Measurements from ENCODE around the gene PSMA7.

The PSMA7 gene

GRCh38 chr20:62143081-62143956, at the start of gene PSMA7, which contains the start of gene SS18L1:
TSS of gene PSMA7 (minus strand) at chr20:62143394. CDS start at chr20:62143303, 91 bp downstream.
TSS of gene SS18L1 (plus strand) at chr20:62143769. CDS start at chr20:62143821, 52 bp downstream.
- DNase-seq (ENCODE audit: low read depth in 2 of 2) = peak; percentile 83 to 92

GRCh38 chr20:62192635-62193034, 49.4 kb upstream of the PSMA7 start:
- H3K4me3 ChIP-seq (replicated peaks in 1 of 2; ENCODE audit: low read depth in 2 of 2, low read length in 2 of 2) = no peak overlapping the region
- TF ChIP-seq, protein P1, sequence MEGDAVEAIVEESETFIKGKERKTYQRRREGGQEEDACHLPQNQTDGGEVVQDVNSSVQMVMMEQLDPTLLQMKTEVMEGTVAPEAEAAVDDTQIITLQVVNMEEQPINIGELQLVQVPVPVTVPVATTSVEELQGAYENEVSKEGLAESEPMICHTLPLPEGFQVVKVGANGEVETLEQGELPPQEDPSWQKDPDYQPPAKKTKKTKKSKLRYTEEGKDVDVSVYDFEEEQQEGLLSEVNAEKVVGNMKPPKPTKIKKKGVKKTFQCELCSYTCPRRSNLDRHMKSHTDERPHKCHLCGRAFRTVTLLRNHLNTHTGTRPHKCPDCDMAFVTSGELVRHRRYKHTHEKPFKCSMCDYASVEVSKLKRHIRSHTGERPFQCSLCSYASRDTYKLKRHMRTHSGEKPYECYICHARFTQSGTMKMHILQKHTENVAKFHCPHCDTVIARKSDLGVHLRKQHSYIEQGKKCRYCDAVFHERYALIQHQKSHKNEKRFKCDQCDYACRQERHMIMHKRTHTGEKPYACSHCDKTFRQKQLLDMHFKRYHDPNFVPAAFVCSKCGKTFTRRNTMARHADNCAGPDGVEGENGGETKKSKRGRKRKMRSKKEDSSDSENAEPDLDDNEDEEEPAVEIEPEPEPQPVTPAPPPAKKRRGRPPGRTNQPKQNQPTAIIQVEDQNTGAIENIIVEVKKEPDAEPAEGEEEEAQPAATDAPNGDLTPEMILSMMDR (IDR thresholded peaks at IDR 0.05; ENCODE audit: low read depth, low read length) = no peak
- no peak for DNase-seq (ENCODE audit: low read depth in 2 of 2)

More at GRCh38 chr20:62143081-62143956, at the start of gene PSMA7, which contains the start of gene SS18L1:
- peak within 1 kb of the TSS; percentile 68 to 81 for H3K4me3 ChIP-seq (replicated peaks in 1 of 2; ENCODE audit: low read depth in 2 of 2, low read length in 2 of 2)
- TF ChIP-seq, protein P1 (IDR thresholded peaks at IDR 0.05; ENCODE audit: low read depth, low read length) = no peak

GRCh38 chr20:62191781-62192559, 48.8 kb upstream of the PSMA7 start:
- TF ChIP-seq, protein P1 (IDR thresholded peaks at IDR 0.05; ENCODE audit: low read depth, low read length) = no peak
- no peak for DNase-seq (ENCODE audit: low read depth in 2 of 2)
- H3K4me3 ChIP-seq (replicated peaks in 1 of 2; ENCODE audit: low read depth in 2 of 2, low read length in 2 of 2) = no peak overlapping the region

DNA sequence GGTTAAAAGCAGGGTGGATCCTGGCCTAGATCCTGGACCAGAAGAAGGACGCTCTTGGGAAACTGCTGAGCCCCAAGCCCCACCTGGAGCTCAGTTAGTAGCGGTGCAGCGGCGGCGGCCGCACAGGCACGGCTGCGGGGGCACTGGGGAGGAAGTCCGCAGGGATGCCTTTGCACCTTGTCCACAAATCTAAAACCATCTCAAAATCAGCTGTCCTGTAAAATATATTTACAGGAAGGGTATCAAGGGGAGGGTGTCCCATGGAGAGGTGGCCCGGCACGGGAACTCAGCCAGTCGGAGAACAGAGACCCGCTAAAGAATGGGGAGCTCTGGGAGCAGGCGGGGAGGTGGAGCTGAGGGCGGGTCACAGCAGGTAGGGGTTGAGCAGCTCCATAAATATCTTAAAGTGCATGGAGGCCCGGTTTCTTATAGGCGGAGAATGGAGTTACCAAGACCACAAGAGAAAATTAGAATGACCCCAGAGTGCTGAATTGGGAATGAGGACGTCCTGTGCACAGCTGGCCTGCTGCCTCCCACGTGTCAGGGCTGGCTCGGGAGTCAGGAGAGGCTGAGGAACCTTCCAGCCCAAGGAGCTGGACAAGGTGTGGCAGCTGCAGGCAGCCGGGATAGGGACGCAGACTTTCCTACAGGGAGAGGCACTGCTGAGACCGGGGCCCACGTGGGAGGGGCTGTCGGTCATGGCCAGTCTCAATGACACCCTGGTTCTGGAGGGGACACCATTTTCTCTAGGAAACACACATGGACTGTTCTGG, 47.6 kb upstream of the PSMA7 start:
- no peak for DNase-seq (ENCODE audit: low read depth in 2 of 2)

GRCh38 chr20:62186887-62187866, 44.0 kb upstream of the PSMA7 start:
- peak; percentile 51 to 59 for DNase-seq (ENCODE audit: low read depth in 2 of 2)
- TF ChIP-seq, protein P1 (IDR thresholded peaks at IDR 0.05; ENCODE audit: low read depth, low read length) = no peak
- H3K4me3 ChIP-seq (replicated peaks in 1 of 2; ENCODE audit: low read depth in 2 of 2, low read length in 2 of 2) = no peak overlapping the region

More for the DNA sequence above, 47.6 kb upstream of the PSMA7 start:
- H3K4me3 ChIP-seq (replicated peaks in 1 of 2; ENCODE audit: low read depth in 2 of 2, low read length in 2 of 2) = no peak overlapping the region
- TF ChIP-seq, protein P1 (IDR thresholded peaks at IDR 0.05; ENCODE audit: low read depth, low read length) = no peak

Measured in cardiac fibroblast (primary cell).